GM23338 (cell line): Measurements from ENCODE around the gene SOX30. TPM values are rescaled to one million over a fixed set of nuclear protein-coding genes. Genes with fewer than 3 reads are reported as not detected.
A peak's percentile ranks its signal among the peaks of the same experiment; 100 is the strongest.

ENCODE experiments used
- ATAC-seq: fragments of 200-7000 bp; cut with Tn5 transposase; 3 replicates; pipeline ENCODE4 v1.9.1; 2020
- DNase-seq: peaks from one replicate; pipeline ENCODE4 v3.0.0-alpha.2; 2015; ENCODE audit warnings: low spot score
- H2AFZ ChIP-seq: fragments of 200-600 bp; sonication (generic); 2 replicates; pipeline ENCODE4 v1.8.0; 2016; ENCODE audit warnings: antibody characterized with exemption, mild to moderate bottlenecking, moderate library complexity
- H3F3A ChIP-seq: fragments of 200-600 bp; sonication (generic); replicated peaks from 2 replicates; pipeline ENCODE4 v1.8.0; 2017; ENCODE audit warnings: antibody characterized with exemption, mixed run types, low read depth
- H3K27ac ChIP-seq: fragments of 200-600 bp; sonication (generic); 2 replicates; pipeline ENCODE4 v1.6.1; 2016; ENCODE audit warnings: low read depth
- H3K27me3 ChIP-seq: fragments of 200-600 bp; sonication (generic); 2 replicates; pipeline ENCODE4 v1.8.0; 2016; ENCODE audit warnings: mild to moderate bottlenecking, mixed run types, moderate library complexity; ENCODE audit not compliant: insufficient read depth
- H3K36me3 ChIP-seq: fragments of 200-600 bp; sonication (generic); 2 replicates; pipeline ENCODE4 v1.8.0; 2016; ENCODE audit warnings: mild to moderate bottlenecking; ENCODE audit not compliant: insufficient read depth
- H3K4me1 ChIP-seq: fragments of 200-600 bp; sonication (generic); 2 replicates; pipeline ENCODE4 v1.8.0; 2016; ENCODE audit warnings: mild to moderate bottlenecking, moderate library complexity; ENCODE audit not compliant: insufficient read depth
- H3K4me2 ChIP-seq: fragments of 200-600 bp; sonication (generic); 2 replicates; pipeline ENCODE4 v1.7.1; 2017; ENCODE audit warnings: mixed run types
- H3K4me3 ChIP-seq: fragments of 200-600 bp; sonication (generic); 2 replicates; pipeline ENCODE4 v1.6.1; 2016; ENCODE audit warnings: mixed run types
- H3K79me2 ChIP-seq: fragments of 200-600 bp; sonication (generic); replicated peaks from 2 replicates; pipeline ENCODE4 v1.8.0; 2017; ENCODE audit warnings: mild to moderate bottlenecking; ENCODE audit not compliant: insufficient read depth
- H3K9me2 ChIP-seq: fragments of 200-600 bp; sonication (generic); 2 replicates; pipeline ENCODE4 v1.8.0; 2017; ENCODE audit not compliant: insufficient read depth
- H4K20me1 ChIP-seq: fragments of 200-600 bp; sonication (generic); replicated peaks from 2 replicates; pipeline ENCODE4 v1.8.0; 2017; ENCODE audit warnings: mild to moderate bottlenecking; ENCODE audit not compliant: insufficient read depth
- H3K27ac Mint-ChIP-seq: 2 replicates; pipeline ENCODE4 v1.8.0; 2020; ENCODE audit warnings: inconsistent platforms, mild to moderate bottlenecking, moderate library complexity, mixed read lengths
- H3K27me3 Mint-ChIP-seq: 3 replicates; pipeline ENCODE4 v1.8.0; 2022; ENCODE audit warnings: low read depth, mild to moderate bottlenecking, moderate library complexity, mixed read lengths, inconsistent platforms; ENCODE audit not compliant: insufficient read depth, poor library complexity
- H3K36me3 Mint-ChIP-seq: 3 replicates; pipeline ENCODE4 v1.8.0; 2021; ENCODE audit warnings: low read depth, mild to moderate bottlenecking, inconsistent platforms, moderate library complexity, mixed read lengths
- H3K4me1 Mint-ChIP-seq: 3 replicates; pipeline ENCODE4 v1.8.0; 2020; ENCODE audit warnings: mild to moderate bottlenecking, inconsistent platforms, mixed read lengths
- H3K4me3 Mint-ChIP-seq: 3 replicates; pipeline ENCODE4 v1.8.0; 2021; ENCODE audit warnings: moderate library complexity, mild to moderate bottlenecking, inconsistent platforms, mixed read lengths
- H3K9me3 Mint-ChIP-seq: 3 replicates; pipeline ENCODE4 v1.8.0; 2020; ENCODE audit warnings: moderate library complexity, mild to moderate bottlenecking, inconsistent platforms, mixed read lengths
- CREB1 ChIP-seq: fragments of 250-450 bp; sonication (Bioruptor Pico); IDR thresholded peaks from 2 replicates; pipeline ENCODE4 v1.5.0; 2020; ENCODE audit warnings: low read depth, mild to moderate bottlenecking, moderate library complexity
- EZH2 ChIP-seq: fragments of 200-600 bp; sonication (generic); IDR thresholded peaks from one replicate; pipeline ENCODE4 v1.8.0; 2017; ENCODE audit warnings: antibody characterized with exemption, mild to moderate bottlenecking, low read depth; ENCODE audit not compliant: unreplicated experiment
- POLR2AphosphoS5 ChIP-seq: IDR thresholded peaks from 2 replicates; pipeline ENCODE4 v1.6.1; 2016; ENCODE audit warnings: antibody characterized with exemption, low read depth
- STAT1 ChIP-seq: IDR thresholded peaks from one replicate; pipeline ENCODE4 v1.6.1; 2016; ENCODE audit warnings: antibody characterized with exemption; ENCODE audit not compliant: unreplicated experiment
- ZNF114 ChIP-seq: fragments of 250-450 bp; sonication (Bioruptor Pico); IDR thresholded peaks from 2 replicates; pipeline ENCODE4 v1.5.0; 2020; ENCODE audit warnings: mild to moderate bottlenecking, moderate library complexity
- polyA plus RNA-seq: library from polyadenylated mRNA; unstranded; fragments of >200 nt; fragmentation: Nextera tagmentation; extraction: Ambion mirVana; gene quantifications from 2 replicates; pipeline ENCODE4 v1.2.1, GENCODE V29; 2016
- total RNA-seq: library from RNA; depleted of rRNA; stranded (reverse); fragments of >200 nt; shearing (Covaris generic); gene quantifications from 2 replicates; pipeline ENCODE4 v1.2.3, GENCODE V29; 2014
- TF ChIP-seq, protein P1 (sequence below): fragments of 250-450 bp; sonication (Bioruptor Pico); IDR thresholded peaks from 2 replicates; pipeline ENCODE4 v1.5.0; 2020; ENCODE audit warnings: mild to moderate bottlenecking, moderate library complexity

SOX30 gene
- total and polyA plus RNA-seq, 2 experiments from 2014 or later, result 0.47 to 1.3 TPM

DNA sequence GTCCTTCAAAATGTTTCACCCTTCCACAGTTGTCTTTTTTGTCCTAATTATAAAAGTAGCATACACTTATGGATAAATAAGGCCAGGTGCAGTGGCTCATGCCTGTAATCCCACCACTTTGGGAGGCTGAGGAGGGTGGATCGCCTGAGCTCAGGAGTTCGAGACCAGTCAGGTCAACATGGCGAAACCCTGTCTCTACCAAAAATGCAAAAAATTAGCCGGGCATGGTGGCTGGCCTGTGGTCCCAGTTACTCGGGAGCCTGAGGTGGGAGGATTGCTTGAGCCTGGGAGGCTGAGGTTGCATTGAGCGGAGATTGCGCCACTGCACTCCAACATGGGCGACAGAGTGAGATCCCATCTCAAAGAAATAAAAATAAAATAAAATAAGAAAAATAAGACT, 20.7 kb upstream of the SOX30 start (continued):
- TF ChIP-seq, protein P1, sequence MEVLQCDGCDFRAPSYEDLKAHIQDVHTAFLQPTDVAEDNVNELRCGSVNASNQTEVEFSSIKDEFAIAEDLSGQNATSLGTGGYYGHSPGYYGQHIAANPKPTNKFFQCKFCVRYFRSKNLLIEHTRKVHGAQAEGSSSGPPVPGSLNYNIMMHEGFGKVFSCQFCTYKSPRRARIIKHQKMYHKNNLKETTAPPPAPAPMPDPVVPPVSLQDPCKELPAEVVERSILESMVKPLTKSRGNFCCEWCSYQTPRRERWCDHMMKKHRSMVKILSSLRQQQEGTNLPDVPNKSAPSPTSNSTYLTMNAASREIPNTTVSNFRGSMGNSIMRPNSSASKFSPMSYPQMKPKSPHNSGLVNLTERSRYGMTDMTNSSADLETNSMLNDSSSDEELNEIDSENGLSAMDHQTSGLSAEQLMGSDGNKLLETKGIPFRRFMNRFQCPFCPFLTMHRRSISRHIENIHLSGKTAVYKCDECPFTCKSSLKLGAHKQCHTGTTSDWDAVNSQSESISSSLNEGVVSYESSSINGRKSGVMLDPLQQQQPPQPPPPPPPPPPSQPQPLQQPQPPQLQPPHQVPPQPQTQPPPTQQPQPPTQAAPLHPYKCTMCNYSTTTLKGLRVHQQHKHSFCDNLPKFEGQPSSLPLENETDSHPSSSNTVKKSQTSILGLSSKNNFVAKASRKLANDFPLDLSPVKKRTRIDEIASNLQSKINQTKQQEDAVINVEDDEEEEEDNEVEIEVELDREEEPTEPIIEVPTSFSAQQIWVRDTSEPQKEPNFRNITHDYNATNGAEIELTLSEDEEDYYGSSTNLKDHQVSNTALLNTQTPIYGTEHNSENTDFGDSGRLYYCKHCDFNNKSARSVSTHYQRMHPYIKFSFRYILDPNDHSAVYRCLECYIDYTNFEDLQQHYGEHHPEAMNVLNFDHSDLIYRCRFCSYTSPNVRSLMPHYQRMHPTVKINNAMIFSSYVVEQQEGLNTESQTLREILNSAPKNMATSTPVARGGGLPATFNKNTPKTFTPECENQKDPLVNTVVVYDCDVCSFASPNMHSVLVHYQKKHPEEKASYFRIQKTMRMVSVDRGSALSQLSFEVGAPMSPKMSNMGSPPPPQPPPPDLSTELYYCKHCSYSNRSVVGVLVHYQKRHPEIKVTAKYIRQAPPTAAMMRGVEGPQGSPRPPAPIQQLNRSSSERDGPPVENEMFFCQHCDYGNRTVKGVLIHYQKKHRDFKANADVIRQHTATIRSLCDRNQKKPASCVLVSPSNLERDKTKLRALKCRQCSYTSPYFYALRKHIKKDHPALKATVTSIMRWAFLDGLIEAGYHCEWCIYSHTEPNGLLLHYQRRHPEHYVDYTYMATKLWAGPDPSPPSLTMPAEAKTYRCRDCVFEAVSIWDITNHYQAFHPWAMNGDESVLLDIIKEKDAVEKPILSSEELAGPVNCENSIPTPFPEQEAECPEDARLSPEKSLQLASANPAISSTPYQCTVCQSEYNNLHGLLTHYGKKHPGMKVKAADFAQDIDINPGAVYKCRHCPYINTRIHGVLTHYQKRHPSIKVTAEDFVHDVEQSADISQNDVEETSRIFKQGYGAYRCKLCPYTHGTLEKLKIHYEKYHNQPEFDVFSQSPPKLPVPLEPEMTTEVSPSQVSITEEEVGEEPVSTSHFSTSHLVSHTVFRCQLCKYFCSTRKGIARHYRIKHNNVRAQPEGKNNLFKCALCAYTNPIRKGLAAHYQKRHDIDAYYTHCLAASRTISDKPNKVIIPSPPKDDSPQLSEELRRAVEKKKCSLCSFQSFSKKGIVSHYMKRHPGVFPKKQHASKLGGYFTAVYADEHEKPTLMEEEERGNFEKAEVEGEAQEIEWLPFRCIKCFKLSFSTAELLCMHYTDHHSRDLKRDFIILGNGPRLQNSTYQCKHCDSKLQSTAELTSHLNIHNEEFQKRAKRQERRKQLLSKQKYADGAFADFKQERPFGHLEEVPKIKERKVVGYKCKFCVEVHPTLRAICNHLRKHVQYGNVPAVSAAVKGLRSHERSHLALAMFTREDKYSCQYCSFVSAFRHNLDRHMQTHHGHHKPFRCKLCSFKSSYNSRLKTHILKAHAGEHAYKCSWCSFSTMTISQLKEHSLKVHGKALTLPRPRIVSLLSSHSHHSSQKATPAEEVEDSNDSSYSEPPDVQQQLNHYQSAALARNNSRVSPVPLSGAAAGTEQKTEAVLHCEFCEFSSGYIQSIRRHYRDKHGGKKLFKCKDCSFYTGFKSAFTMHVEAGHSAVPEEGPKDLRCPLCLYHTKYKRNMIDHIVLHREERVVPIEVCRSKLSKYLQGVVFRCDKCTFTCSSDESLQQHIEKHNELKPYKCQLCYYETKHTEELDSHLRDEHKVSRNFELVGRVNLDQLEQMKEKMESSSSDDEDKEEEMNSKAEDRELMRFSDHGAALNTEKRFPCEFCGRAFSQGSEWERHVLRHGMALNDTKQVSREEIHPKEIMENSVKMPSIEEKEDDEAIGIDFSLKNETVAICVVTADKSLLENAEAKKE, result no peak

DNA sequence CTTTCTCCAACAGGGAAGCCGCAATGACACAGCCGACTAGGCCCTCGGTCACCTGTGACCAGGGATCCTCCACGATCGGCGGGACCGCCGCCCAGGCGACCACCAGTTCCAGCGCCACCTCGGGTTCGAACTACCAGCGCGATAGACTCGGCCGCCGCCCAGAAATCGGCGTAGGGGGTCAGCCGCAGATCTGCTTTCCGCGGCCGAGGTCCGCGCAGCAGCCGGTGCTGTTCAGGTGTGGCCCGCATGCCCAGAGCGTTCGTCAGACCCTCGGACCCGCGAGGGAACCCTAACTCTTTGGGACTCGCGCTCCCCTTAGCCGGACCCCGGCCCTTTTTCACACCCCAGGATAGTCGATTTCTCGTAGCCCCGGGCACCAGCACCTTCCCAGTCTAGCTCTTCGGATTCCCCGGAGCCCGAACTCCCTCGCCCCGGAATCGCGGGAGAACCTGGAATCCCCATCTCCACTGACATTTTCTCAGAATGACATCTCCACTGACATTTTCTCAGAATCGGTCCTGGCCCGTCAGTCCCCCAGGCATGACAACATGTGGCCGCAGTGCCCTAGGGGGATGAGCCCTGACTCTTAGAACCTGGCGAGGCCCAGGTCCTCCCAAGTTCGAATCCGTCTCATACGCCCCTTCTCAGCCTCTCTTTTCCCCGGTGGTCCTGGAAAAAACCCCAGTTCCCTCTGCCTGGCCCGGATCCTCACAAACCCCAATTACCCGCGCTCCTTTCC, 19.5 kb upstream of the SOX30 start:
- H3K4me2 ChIP-seq, result peak overlapping the region; percentile 90
- Mint-ChIP-seq H3K27me3 (peaks cover 34% of the 10 kb centered on the region), H3K9me3 (no peaks in the 10 kb centered on the region), H3K4me3 (peak overlapping the region; percentile 94), H3K36me3 (no peaks in the 10 kb centered on the region), H3K27ac (no peak overlapping the region), H3K4me1 (peaks cover 13% of the 10 kb centered on the region)
- H3K27me3 ChIP-seq, result peaks cover 42% of the 10 kb centered on the region
- H3K4me3 ChIP-seq, result peak overlapping the region; percentile 81
- H3F3A ChIP-seq, result no peaks in the 10 kb centered on the region
- H3K27ac ChIP-seq, result no peak overlapping the region
- H3K4me1 ChIP-seq, result peaks cover 6% of the 10 kb centered on the region; the same call in 1 of the 2 replicates
- no peaks in the 10 kb centered on the region for H4K20me1 ChIP-seq
- peak overlapping the region; percentile 98 for H2AFZ ChIP-seq
- no peak for TF ChIP-seq EZH2
- no peak for TF ChIP-seq ZNF114 (CRISPR knock-in tag)
- no peak for TF ChIP-seq POLR2AphosphoS5
- no peak for TF ChIP-seq STAT1
- 0 out of 2 replicates have a peak, but pooled peaks have one; percentile 10 for TF ChIP-seq CREB1
- no peaks in the 10 kb centered on the region for H3K9me2 ChIP-seq
- ATAC-seq (peak; percentile 56), DNase-seq (peak; percentile 45)
- H3K79me2 ChIP-seq, result no peaks in the 10 kb centered on the region
- no peaks in the 10 kb centered on the region for H3K36me3 ChIP-seq
